HEK293 (cell line): Measurements from ENCODE around the gene DYNLT4.

Experiments
- CTCF ChIA-PET: fragments of 350-600 bp; formaldehyde crosslinking; extraction: SDS; loops from one replicate; lab custom pipeline; 2021; ENCODE audit warnings: antibody characterized with exemption; lab: Yijun Ruan, JAX
- POLR2A ChIA-PET: fragments of 300-600 bp; formaldehyde crosslinking; extraction: SDS; loops from one replicate; lab custom pipeline; 2020; ENCODE audit warnings: antibody characterized with exemption, inconsistent platforms; lab: Yijun Ruan, JAX
- H3K27ac ChIP-seq: fragments of 200-500 bp; sonication (Bioruptor generic); 2 replicates; pipeline ENCODE4 v1.5.1; 2014; ENCODE audit warnings: low read depth, low read length, control low read depth, inconsistent platforms; ENCODE audit errors: extremely low read depth
- H3K36me3 ChIP-seq, 2 experiments: fragments of 200-500 bp in 1 of 2; sonication (Bioruptor generic) in 1 of 2; 1 replicate in 1 of 2; 2 replicates in 1 of 2; pipeline ENCODE4 v1.5.1; 2014 to 2017; ENCODE audit warnings: inconsistent platforms in 2 of 2, low read length in 2 of 2; ENCODE audit not compliant: control insufficient read depth in 2 of 2, insufficient read depth in 1 of 2
- H3K4me1 ChIP-seq: fragments of 200-500 bp; sonication (Bioruptor generic); 2 replicates; pipeline ENCODE4 v1.5.1; 2014; ENCODE audit warnings: mild to moderate bottlenecking, low read length, inconsistent platforms; ENCODE audit not compliant: control insufficient read depth, insufficient read depth
- H3K4me3 ChIP-seq: 2 replicates; pipeline ENCODE4 v1.5.1; 2011; ENCODE audit warnings: low read depth, mild to moderate bottlenecking, control low read depth, low read length, moderate library complexity
- H3K9me3 ChIP-seq: fragments of 200-500 bp; sonication (Bioruptor generic); 2 replicates; pipeline ENCODE4 v1.5.1; 2014; ENCODE audit warnings: low read depth, low read length, inconsistent platforms; ENCODE audit not compliant: control insufficient read depth, insufficient read depth
- GFI1B ChIP-seq: fragments of 450-650 bp; formaldehyde crosslinking; IDR thresholded peaks from 2 replicates; pipeline ENCODE4 v1.5.1; 2016; ENCODE audit warnings: missing biosample characterization, missing genetic modification characterization
- GLI2 ChIP-seq: fragments of 450-650 bp; formaldehyde crosslinking; IDR thresholded peaks from 2 replicates; pipeline ENCODE4; 2017; ENCODE audit warnings: missing biosample characterization, missing genetic modification characterization, low read depth, borderline replicate concordance
- GLI4 ChIP-seq: fragments of 450-650 bp; formaldehyde crosslinking; IDR thresholded peaks from 2 replicates; pipeline ENCODE4 v1.5.1; 2016; ENCODE audit warnings: missing biosample characterization, missing genetic modification characterization
- GLIS2 ChIP-seq: fragments of 450-650 bp; formaldehyde crosslinking; IDR thresholded peaks from 2 replicates; pipeline ENCODE4 v1.5.1; 2016; ENCODE audit warnings: missing biosample characterization, missing genetic modification characterization
- HOXD13 ChIP-seq: sonication (generic); formaldehyde crosslinking; IDR thresholded peaks from 2 replicates; pipeline ENCODE4 v1.8.0; 2022; ENCODE audit warnings: missing genetic modification reagents, borderline replicate concordance
- OVOL3 ChIP-seq: fragments of 450-650 bp; formaldehyde crosslinking; IDR thresholded peaks from 2 replicates; pipeline ENCODE4 v1.5.1; 2016; ENCODE audit warnings: missing biosample characterization, missing genetic modification characterization
- ZNF112 ChIP-seq: fragments of 450-650 bp; formaldehyde crosslinking; IDR thresholded peaks from 2 replicates; pipeline ENCODE4 v1.5.0; 2017; ENCODE audit warnings: missing biosample characterization, missing genetic modification characterization
- ZNF184 ChIP-seq: fragments of 450-650 bp; IDR thresholded peaks from 2 replicates; pipeline ENCODE4 v1.5.1; 2018; ENCODE audit warnings: missing biosample characterization, mild to moderate bottlenecking, missing genetic modification characterization
- ZNF335 ChIP-seq: fragments of 450-650 bp; formaldehyde crosslinking; conservative IDR thresholded peaks from 2 replicates; pipeline ENCODE4 v1.5.1; 2016; ENCODE audit warnings: missing biosample characterization, missing genetic modification characterization
- ZNF354C ChIP-seq: fragments of 450-650 bp; formaldehyde crosslinking; IDR thresholded peaks from 2 replicates; pipeline ENCODE4 v1.5.1; 2016; ENCODE audit warnings: missing biosample characterization, missing genetic modification characterization, low read depth, borderline replicate concordance
- ZNF37A ChIP-seq: fragments of 450-650 bp; IDR thresholded peaks from 2 replicates; pipeline ENCODE4 v1.5.1; 2018; ENCODE audit warnings: missing biosample characterization, missing genetic modification characterization
- ZNF473 ChIP-seq: fragments of 450-650 bp; formaldehyde crosslinking; IDR thresholded peaks from 2 replicates; pipeline ENCODE4 v1.5.1; 2017; ENCODE audit warnings: missing biosample characterization, missing genetic modification characterization
- ZNF585B ChIP-seq: fragments of 450-650 bp; formaldehyde crosslinking; IDR thresholded peaks from 2 replicates; pipeline ENCODE4 v1.5.1; 2016; ENCODE audit warnings: missing biosample characterization, missing genetic modification characterization
- ZNF624 ChIP-seq: fragments of 450-650 bp; formaldehyde crosslinking; IDR thresholded peaks from 2 replicates; pipeline ENCODE4 v1.5.1; 2017; ENCODE audit warnings: missing biosample characterization, missing genetic modification characterization
- ZNF677 ChIP-seq: fragments of 450-650 bp; IDR thresholded peaks from 2 replicates; pipeline ENCODE4 v1.5.0; 2018; ENCODE audit warnings: missing biosample characterization, mild to moderate bottlenecking, missing genetic modification characterization, moderate library complexity
- ZNF843 ChIP-seq: fragments of 450-650 bp; formaldehyde crosslinking; IDR thresholded peaks from 2 replicates; pipeline ENCODE4 v1.5.1; 2016; ENCODE audit warnings: missing biosample characterization, missing genetic modification characterization
- TF ChIP-seq, protein P1 (sequence below): fragments of 450-650 bp; formaldehyde crosslinking; IDR thresholded peaks from 2 replicates; pipeline ENCODE4 v1.5.1; 2017; ENCODE audit warnings: missing biosample characterization, missing genetic modification characterization
- TF ChIP-seq, protein P2 (sequence below): fragments of 450-650 bp; formaldehyde crosslinking; IDR thresholded peaks from 2 replicates; pipeline ENCODE4 v1.5.1; 2016; ENCODE audit warnings: missing biosample characterization, missing genetic modification characterization
- TF ChIP-seq, protein P3 (sequence below): fragments of 450-650 bp; formaldehyde crosslinking; IDR thresholded peaks from 2 replicates; pipeline ENCODE4 v1.5.1; 2017; ENCODE audit warnings: missing biosample characterization, mild to moderate bottlenecking, missing genetic modification characterization, moderate library complexity

The DYNLT4 gene

DNA sequence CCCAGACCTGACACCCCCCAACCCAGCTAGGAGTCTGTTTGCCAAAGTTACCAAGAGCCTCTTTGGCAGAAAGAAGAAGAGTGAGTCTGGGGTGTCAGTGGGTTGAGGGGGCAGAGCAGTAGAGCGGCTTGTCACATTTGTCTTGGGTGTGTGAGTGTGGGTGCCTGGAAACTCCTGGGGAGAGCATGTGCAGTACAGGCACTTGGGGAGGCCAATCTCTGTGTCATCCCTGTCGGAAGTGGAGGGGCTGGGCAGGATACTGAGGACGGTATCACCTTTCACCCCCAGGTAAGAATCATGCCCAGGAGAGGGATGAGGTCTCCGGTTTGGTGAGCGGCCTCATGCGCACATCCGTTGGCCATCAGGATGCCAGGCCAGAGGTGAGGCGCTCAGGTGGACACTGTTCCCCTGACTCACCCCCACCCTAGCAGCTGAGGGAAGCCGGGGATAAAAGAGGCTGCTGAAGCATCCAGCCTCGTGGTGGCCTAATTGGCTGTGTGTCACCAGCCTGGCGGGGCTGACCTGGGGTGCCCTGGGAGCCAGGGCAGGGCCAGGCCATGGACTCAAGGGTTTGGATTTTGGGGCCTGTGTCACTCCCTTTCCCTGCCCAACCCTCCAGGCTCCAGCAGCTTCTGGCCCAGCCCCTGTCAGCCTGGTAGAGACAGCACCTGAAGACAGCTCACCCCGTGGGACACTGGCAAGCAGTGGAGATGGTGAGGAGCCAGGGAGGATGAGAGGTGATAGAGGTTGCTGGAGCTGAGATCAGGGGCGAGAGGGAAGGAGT lies 3.6 kb downstream of the DYNLT4 start:
- CTCF ChIA-PET: interaction anchor here (0.6 kb wide), 2 partner anchors 72 to 499 kb away, joined by 4 read pairs; no protein-coding TSS in a partner anchor
- POLR2A ChIA-PET: interaction anchor here (0.9 kb wide), 1 partner anchor 17 kb away, joined by 3 read pairs; no protein-coding TSS in a partner anchor
- H3K27ac ChIP-seq: no peak overlapping the region
- no peak overlapping the region for H3K4me3 ChIP-seq
- TF ChIP-seq, protein P1, sequence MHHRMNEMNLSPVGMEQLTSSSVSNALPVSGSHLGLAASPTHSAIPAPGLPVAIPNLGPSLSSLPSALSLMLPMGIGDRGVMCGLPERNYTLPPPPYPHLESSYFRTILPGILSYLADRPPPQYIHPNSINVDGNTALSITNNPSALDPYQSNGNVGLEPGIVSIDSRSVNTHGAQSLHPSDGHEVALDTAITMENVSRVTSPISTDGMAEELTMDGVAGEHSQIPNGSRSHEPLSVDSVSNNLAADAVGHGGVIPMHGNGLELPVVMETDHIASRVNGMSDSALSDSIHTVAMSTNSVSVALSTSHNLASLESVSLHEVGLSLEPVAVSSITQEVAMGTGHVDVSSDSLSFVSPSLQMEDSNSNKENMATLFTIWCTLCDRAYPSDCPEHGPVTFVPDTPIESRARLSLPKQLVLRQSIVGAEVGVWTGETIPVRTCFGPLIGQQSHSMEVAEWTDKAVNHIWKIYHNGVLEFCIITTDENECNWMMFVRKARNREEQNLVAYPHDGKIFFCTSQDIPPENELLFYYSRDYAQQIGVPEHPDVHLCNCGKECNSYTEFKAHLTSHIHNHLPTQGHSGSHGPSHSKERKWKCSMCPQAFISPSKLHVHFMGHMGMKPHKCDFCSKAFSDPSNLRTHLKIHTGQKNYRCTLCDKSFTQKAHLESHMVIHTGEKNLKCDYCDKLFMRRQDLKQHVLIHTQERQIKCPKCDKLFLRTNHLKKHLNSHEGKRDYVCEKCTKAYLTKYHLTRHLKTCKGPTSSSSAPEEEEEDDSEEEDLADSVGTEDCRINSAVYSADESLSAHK: peak; percentile 65
- no peak for TF ChIP-seq GFI1B
- TF ChIP-seq GLIS2 (tag by site-specific recombination): peak; percentile 30; the same call in 1 of the 2 replicates
- no peaks in the 10 kb centered on the region for H3K9me3 ChIP-seq
- peaks cover 10% of the 10 kb centered on the region for H3K4me1 ChIP-seq
- peaks cover 0 to 52% of the 10 kb centered on the region in 2 experiments; a peak in 1 of 3 replicates for H3K36me3 ChIP-seq

DNA sequence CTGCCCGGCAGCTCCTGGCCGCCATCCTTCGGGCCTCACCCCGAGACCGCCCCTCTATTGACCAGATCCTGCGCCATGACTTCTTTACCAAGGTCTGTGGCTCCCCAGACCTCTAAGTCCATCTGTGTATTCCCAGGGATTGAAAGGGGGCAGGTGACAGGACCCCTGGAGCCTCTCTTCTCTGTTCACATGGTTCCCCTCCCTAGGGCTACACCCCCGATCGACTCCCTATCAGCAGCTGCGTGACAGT lies 4.2 kb downstream of the DYNLT4 start:
- no peaks in the 10 kb centered on the region for H3K9me3 ChIP-seq
- no peak overlapping the region for H3K4me3 ChIP-seq
- peaks cover 6% of the 10 kb centered on the region for H3K4me1 ChIP-seq
- no peak for TF ChIP-seq GLI4
- TF ChIP-seq ZNF37A (tag by site-specific recombination): no peak
- TF ChIP-seq ZNF677 (tag by site-specific recombination): no peak
- no peak for TF ChIP-seq ZNF112
- no peak for TF ChIP-seq ZNF473 (tag by site-specific recombination)
- TF ChIP-seq ZNF335 (tag by site-specific recombination): no peak
- TF ChIP-seq ZNF585B (tag by site-specific recombination): no peak
- no peak for TF ChIP-seq ZNF843 (tag by site-specific recombination)
- TF ChIP-seq ZNF184 (tag by site-specific recombination): no peak
- no peak for TF ChIP-seq OVOL3 (tag by site-specific recombination)
- no peak for TF ChIP-seq ZNF354C (tag by site-specific recombination)
- TF ChIP-seq, protein P2, sequence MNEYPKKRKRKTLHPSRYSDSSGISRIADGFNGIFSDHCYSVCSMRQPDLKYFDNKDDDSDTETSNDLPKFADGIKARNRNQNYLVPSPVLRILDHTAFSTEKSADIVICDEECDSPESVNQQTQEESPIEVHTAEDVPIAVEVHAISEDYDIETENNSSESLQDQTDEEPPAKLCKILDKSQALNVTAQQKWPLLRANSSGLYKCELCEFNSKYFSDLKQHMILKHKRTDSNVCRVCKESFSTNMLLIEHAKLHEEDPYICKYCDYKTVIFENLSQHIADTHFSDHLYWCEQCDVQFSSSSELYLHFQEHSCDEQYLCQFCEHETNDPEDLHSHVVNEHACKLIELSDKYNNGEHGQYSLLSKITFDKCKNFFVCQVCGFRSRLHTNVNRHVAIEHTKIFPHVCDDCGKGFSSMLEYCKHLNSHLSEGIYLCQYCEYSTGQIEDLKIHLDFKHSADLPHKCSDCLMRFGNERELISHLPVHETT (tag by site-specific recombination): no peak
- TF ChIP-seq HOXD13: no peak
- TF ChIP-seq, protein P3, sequence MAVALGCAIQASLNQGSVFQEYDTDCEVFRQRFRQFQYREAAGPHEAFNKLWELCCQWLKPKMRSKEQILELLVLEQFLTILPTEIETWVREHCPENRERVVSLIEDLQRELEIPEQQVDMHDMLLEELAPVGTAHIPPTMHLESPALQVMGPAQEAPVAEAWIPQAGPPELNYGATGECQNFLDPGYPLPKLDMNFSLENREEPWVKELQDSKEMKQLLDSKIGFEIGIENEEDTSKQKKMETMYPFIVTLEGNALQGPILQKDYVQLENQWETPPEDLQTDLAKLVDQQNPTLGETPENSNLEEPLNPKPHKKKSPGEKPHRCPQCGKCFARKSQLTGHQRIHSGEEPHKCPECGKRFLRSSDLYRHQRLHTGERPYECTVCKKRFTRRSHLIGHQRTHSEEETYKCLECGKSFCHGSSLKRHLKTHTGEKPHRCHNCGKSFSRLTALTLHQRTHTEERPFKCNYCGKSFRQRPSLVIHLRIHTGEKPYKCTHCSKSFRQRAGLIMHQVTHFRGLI (tag by site-specific recombination): no peak
- no peak for TF ChIP-seq GLI2
- no peak for TF ChIP-seq ZNF624 (tag by site-specific recombination)
- POLR2A ChIA-PET: no interaction called here
- peaks cover 0 to 52% of the 10 kb centered on the region in 2 experiments; a peak in 1 of 3 replicates for H3K36me3 ChIP-seq
- H3K27ac ChIP-seq: no peak overlapping the region
- CTCF ChIA-PET: no interaction called here
